Measurements from ENCODE around the gene SLC17A3. TPM values are rescaled to one million over a fixed set of nuclear protein-coding genes. Genes with fewer than 3 reads are reported as not detected.

Gene SLC17A3
- total RNA-seq, 1 donor from 2014 or later, result not detected

DNA sequence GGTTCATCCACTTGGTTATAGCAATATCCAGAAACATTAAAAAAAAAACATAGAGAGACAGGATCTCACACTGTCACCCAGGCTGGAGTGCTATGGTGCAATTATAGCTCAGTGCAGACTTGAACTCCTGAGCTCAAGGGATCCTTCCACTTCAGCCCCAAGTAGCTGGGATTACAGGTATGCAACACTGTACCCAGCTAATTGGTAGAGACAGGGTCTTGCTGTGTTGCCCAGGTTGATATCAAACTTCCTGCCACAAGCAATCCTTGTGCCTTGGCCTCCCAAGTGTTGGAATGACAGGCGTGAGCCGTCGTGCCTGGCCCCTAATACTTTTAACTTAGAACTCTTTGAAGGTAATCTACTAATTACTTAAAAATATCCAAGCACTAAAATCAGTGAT, 41.4 kb downstream of the SLC17A3 start:
- Mint-ChIP-seq H3K27me3 (ENCODE audit: unreplicated experiment) (no peaks in the 10 kb centered on the region), H3K4me1 (ENCODE audit: low read depth, unreplicated experiment) (peaks cover 18% of the 10 kb centered on the region), H3K4me3 (ENCODE audit: unreplicated experiment) (no peak overlapping the region), H3K9me3 (ENCODE audit: unreplicated experiment) (no peaks in the 10 kb centered on the region), H3K27ac (ENCODE audit: unreplicated experiment) (no peak overlapping the region), H3K36me3 (ENCODE audit: unreplicated experiment) (no peaks in the 10 kb centered on the region)
- no peak for DNase-seq
- TF ChIP-seq, protein P1, sequence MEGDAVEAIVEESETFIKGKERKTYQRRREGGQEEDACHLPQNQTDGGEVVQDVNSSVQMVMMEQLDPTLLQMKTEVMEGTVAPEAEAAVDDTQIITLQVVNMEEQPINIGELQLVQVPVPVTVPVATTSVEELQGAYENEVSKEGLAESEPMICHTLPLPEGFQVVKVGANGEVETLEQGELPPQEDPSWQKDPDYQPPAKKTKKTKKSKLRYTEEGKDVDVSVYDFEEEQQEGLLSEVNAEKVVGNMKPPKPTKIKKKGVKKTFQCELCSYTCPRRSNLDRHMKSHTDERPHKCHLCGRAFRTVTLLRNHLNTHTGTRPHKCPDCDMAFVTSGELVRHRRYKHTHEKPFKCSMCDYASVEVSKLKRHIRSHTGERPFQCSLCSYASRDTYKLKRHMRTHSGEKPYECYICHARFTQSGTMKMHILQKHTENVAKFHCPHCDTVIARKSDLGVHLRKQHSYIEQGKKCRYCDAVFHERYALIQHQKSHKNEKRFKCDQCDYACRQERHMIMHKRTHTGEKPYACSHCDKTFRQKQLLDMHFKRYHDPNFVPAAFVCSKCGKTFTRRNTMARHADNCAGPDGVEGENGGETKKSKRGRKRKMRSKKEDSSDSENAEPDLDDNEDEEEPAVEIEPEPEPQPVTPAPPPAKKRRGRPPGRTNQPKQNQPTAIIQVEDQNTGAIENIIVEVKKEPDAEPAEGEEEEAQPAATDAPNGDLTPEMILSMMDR (IDR thresholded peaks at IDR 0.05; ENCODE audit: partially characterized antibody, unreplicated experiment), result no peak

DNA sequence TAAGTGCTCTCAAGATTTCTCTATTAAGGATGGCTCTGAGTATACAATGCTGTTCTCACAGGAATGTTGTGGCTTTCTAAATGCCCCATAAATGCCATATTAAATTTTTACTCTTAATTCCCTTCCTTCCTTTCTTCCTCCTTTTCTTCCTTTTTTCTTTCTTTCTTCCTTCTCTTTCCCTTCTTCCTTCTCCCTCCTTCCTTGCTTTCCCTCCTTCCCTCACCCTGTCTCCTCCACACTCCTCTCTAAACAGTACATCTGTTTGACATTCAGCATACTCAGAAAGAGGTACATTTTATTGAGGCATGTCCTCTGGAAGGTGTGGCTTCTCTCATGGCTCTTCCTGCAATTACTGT, 41.8 kb downstream of the SLC17A3 start:
- H3K36me3 Mint-ChIP-seq (ENCODE audit: unreplicated experiment), result no peaks in the 10 kb centered on the region
- TF ChIP-seq, protein P1 (IDR thresholded peaks at IDR 0.05; ENCODE audit: partially characterized antibody, unreplicated experiment), result no peak
- H3K4me3 Mint-ChIP-seq (ENCODE audit: unreplicated experiment), result no peak overlapping the region
- no peak for DNase-seq
- no peaks in the 10 kb centered on the region for H3K9me3 Mint-ChIP-seq (ENCODE audit: unreplicated experiment)
- no peaks in the 10 kb centered on the region for H3K27me3 Mint-ChIP-seq (ENCODE audit: unreplicated experiment)
- peaks cover 18% of the 10 kb centered on the region for H3K4me1 Mint-ChIP-seq (ENCODE audit: low read depth, unreplicated experiment)
- no peak overlapping the region for H3K27ac Mint-ChIP-seq (ENCODE audit: unreplicated experiment)

DNA sequence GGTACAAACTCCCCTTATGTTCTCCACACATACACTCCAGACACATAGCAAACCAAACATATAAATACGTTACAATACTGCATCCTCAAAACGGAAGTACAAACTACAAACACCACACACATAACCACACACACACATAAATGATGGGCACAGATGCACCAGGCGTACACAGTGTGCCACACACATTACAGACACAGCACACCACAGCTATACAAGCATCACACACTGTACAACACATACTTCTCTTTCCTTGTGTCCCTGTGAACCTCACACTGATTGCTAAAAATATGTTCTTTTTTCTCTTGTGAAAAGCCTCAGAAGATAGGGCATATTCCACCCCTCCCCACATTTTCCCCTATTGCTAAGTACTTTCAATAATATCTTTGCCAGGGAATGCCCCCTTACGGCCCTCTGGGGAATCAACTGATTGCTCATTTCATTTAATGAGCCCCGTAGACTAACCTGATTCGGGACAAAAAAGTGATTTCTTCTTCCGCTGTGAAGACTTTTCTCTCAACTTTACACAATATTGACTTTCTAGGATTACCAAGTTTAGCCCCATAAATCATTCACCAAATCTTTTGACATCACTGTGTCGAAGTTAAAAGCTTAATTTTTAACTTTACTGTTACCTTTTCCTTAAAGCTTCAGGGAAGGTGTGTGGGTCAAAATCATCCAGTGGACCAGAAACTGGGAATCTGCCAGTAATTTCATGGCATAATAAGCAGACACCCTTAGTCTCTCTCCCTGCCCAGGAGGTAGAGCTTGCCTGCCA, 42.3 kb downstream of the SLC17A3 start, which contains the start of gene SLC17A1:
SLC17A1 (minus strand) TSS at position 521 of the 775 bp plus-strand sequence. CDS start 1,495 bp downstream, outside the sequence.
- Mint-ChIP-seq H3K27ac (ENCODE audit: unreplicated experiment) (peak within 1 kb of the TSS; percentile 10), H3K36me3 (ENCODE audit: unreplicated experiment) (no peaks in the 10 kb centered on the region), H3K4me3 (ENCODE audit: unreplicated experiment) (no peak within 1 kb of the TSS), H3K9me3 (ENCODE audit: unreplicated experiment) (no peaks in the 10 kb centered on the region), H3K4me1 (ENCODE audit: low read depth, unreplicated experiment) (peaks cover 18% of the 10 kb centered on the region), H3K27me3 (ENCODE audit: unreplicated experiment) (no peaks in the 10 kb centered on the region)
- TF ChIP-seq, protein P1 (IDR thresholded peaks at IDR 0.05; ENCODE audit: partially characterized antibody, unreplicated experiment), result no peak
- DNase-seq, result no peak

GRCh38 chr6:25830458-25830857, 43.6 kb downstream of the SLC17A3 start:
- DNase-seq, result no peak
- no peaks in the 10 kb centered on the region for H3K27me3 Mint-ChIP-seq (ENCODE audit: unreplicated experiment)
- H3K4me1 Mint-ChIP-seq (ENCODE audit: low read depth, unreplicated experiment), result peaks cover 15% of the 10 kb centered on the region
- H3K4me3 Mint-ChIP-seq (ENCODE audit: unreplicated experiment), result no peak overlapping the region
- no peaks in the 10 kb centered on the region for H3K36me3 Mint-ChIP-seq (ENCODE audit: unreplicated experiment)
- no peak overlapping the region for H3K27ac Mint-ChIP-seq (ENCODE audit: unreplicated experiment)
- TF ChIP-seq, protein P1 (IDR thresholded peaks at IDR 0.05; ENCODE audit: partially characterized antibody, unreplicated experiment), result no peak
- H3K9me3 Mint-ChIP-seq (ENCODE audit: unreplicated experiment), result no peaks in the 10 kb centered on the region

DNA sequence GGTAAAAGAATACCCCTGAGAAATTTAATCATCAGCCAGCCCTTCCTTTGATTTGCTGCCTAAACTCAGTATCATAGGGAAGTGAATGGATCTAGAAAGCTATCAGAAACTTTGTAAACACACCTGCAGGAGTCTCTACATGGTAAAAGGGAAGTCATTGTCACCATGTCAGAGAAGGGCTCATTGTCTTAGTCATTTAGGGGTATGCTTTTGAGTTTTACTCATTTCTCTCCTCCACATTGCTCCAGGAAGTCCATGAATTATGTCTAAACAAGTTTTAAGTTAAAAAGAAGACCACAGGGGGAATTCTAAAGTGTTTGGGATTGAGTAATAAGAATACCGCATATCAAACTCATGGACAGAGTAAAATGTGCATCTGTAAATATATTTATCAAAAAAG, 44.7 kb downstream of the SLC17A3 start:
- Mint-ChIP-seq H3K4me3 (ENCODE audit: unreplicated experiment) (no peak overlapping the region), H3K9me3 (ENCODE audit: unreplicated experiment) (no peaks in the 10 kb centered on the region), H3K36me3 (ENCODE audit: unreplicated experiment) (no peaks in the 10 kb centered on the region), H3K4me1 (ENCODE audit: low read depth, unreplicated experiment) (peaks cover 13% of the 10 kb centered on the region), H3K27ac (ENCODE audit: unreplicated experiment) (no peak overlapping the region), H3K27me3 (ENCODE audit: unreplicated experiment) (peaks cover 3% of the 10 kb centered on the region)
- TF ChIP-seq, protein P1 (IDR thresholded peaks at IDR 0.05; ENCODE audit: partially characterized antibody, unreplicated experiment), result no peak
- DNase-seq, result no peak

Data from glutamatergic neuron (in vitro differentiated cells).